H9 (cell line): ENCODE results near the gene TACC2. TPM values are rescaled to one million over a fixed set of nuclear protein-coding genes. Genes with fewer than 3 reads are reported as not detected.

ENCODE experiments used
- DNase-seq: peaks from one replicate; pipeline ENCODE4 v3.0.0-alpha.2; 2017
- H2AFZ ChIP-seq: one replicate; pipeline ENCODE4 v1.6.1; 2013; ENCODE audit warnings: mild to moderate bottlenecking, low read length, control low read depth, moderate library complexity
- H2AK5ac ChIP-seq: 2 replicates; pipeline ENCODE4 v1.6.1; 2013; ENCODE audit warnings: low read length, control low read depth, mixed read lengths; ENCODE audit not compliant: insufficient read length
- H2BK120ac ChIP-seq: one replicate; pipeline ENCODE4 v1.6.1; 2013; ENCODE audit warnings: low read depth, mild to moderate bottlenecking, low read length, control low read depth, inconsistent platforms; ENCODE audit not compliant: poor library complexity, severe bottlenecking
- H2BK12ac ChIP-seq: 2 replicates; pipeline ENCODE4 v1.6.1; 2013; ENCODE audit warnings: low read length, control low read depth, mixed read lengths, low read depth; ENCODE audit not compliant: insufficient read length
- H2BK15ac ChIP-seq: 2 replicates; pipeline ENCODE4 v1.6.1; 2013; ENCODE audit warnings: low read depth, low read length, control low read depth
- H2BK20ac ChIP-seq: one replicate; pipeline ENCODE4 v1.6.1; 2013; ENCODE audit warnings: low read depth, mild to moderate bottlenecking, low read length, control low read depth, inconsistent platforms; ENCODE audit not compliant: poor library complexity, severe bottlenecking
- H2BK5ac ChIP-seq: 2 replicates; pipeline ENCODE4 v1.6.1; 2013; ENCODE audit warnings: low read length, control low read depth, mixed read lengths; ENCODE audit not compliant: insufficient read length
- H3K14ac ChIP-seq: 2 replicates; pipeline ENCODE4 v1.6.1; 2013; ENCODE audit warnings: low read length, control low read depth; ENCODE audit not compliant: insufficient read depth
- H3K18ac ChIP-seq: 2 replicates; pipeline ENCODE4 v1.6.1; 2013; ENCODE audit warnings: low read depth, mild to moderate bottlenecking, mixed read lengths, low read length, control low read depth; ENCODE audit not compliant: insufficient read length
- H3K23ac ChIP-seq: 2 replicates; pipeline ENCODE4 v1.6.1; 2013; ENCODE audit warnings: low read length, control low read depth, mixed read lengths, low read depth; ENCODE audit not compliant: insufficient read length
- H3K23me2 ChIP-seq: 2 replicates; pipeline ENCODE4 v1.6.1; 2013; ENCODE audit warnings: low read depth, mild to moderate bottlenecking, mixed read lengths, low read length, control low read depth; ENCODE audit not compliant: insufficient read length, poor library complexity, severe bottlenecking
- H3K27ac ChIP-seq: 2 replicates; pipeline ENCODE4 v1.5.1; 2013; ENCODE audit warnings: low read length, control low read depth, mixed read lengths, low read depth; ENCODE audit not compliant: insufficient read length
- H3K27me3 ChIP-seq: 2 replicates; pipeline ENCODE4 v1.6.1; 2013; ENCODE audit warnings: low read length, control low read depth, inconsistent platforms; ENCODE audit not compliant: insufficient read depth
- H3K4ac ChIP-seq: 2 replicates; pipeline ENCODE4 v1.6.1; 2013; ENCODE audit warnings: low read depth, mild to moderate bottlenecking, control low read depth, inconsistent platforms, low read length, moderate library complexity
- H3K4me1 ChIP-seq: 2 replicates; pipeline ENCODE4 v1.6.1; 2013; ENCODE audit warnings: low read length, control low read depth, inconsistent platforms; ENCODE audit not compliant: insufficient read depth
- H3K4me2 ChIP-seq: 2 replicates; pipeline ENCODE4 v1.6.1; 2013; ENCODE audit warnings: low read length, control low read depth, mixed read lengths; ENCODE audit not compliant: insufficient read length, insufficient read depth
- H3K56ac ChIP-seq: 2 replicates; pipeline ENCODE4 v1.6.1; 2013; ENCODE audit warnings: low read depth, mild to moderate bottlenecking, mixed read lengths, low read length, control low read depth; ENCODE audit not compliant: insufficient read length
- H3K79me1 ChIP-seq: 2 replicates; pipeline ENCODE4 v1.6.1; 2013; ENCODE audit warnings: low read depth, mild to moderate bottlenecking, moderate library complexity, low read length, control low read depth, inconsistent platforms; ENCODE audit not compliant: insufficient read depth, poor library complexity, severe bottlenecking
- H3K79me2 ChIP-seq: 2 replicates; pipeline ENCODE4 v1.6.1; 2013; ENCODE audit warnings: low read length, control low read depth, inconsistent platforms; ENCODE audit not compliant: insufficient read depth
- H3K9ac ChIP-seq: 2 replicates; pipeline ENCODE4 v1.6.1; 2013; ENCODE audit warnings: low read length, control low read depth, mixed read lengths; ENCODE audit not compliant: insufficient read length; ENCODE audit errors: extremely low read depth
- H3K9me3 ChIP-seq: one replicate; pipeline ENCODE4 v1.6.1; 2013; ENCODE audit warnings: low read depth, low read length, inconsistent platforms; ENCODE audit not compliant: control insufficient read depth
- H3T11ph ChIP-seq: one replicate; pipeline ENCODE4 v1.6.1; 2013; ENCODE audit warnings: mild to moderate bottlenecking, low read length, control low read depth, inconsistent platforms
- H4K20me1 ChIP-seq: one replicate; pipeline ENCODE4 v1.6.1; 2013; ENCODE audit not compliant: control insufficient read depth, insufficient read length, insufficient read depth
- H4K5ac ChIP-seq: 2 replicates; pipeline ENCODE4 v1.6.1; 2013; ENCODE audit warnings: low read depth, mild to moderate bottlenecking, mixed read lengths, low read length, control low read depth; ENCODE audit not compliant: insufficient read length
- H4K8ac ChIP-seq: replicated peaks from 2 replicates; pipeline ENCODE4 v1.6.1; 2013; ENCODE audit warnings: low read length, control low read depth, mixed read lengths, low read depth; ENCODE audit not compliant: insufficient read length
- H4K91ac ChIP-seq: 2 replicates; pipeline ENCODE4 v1.6.1; 2013; ENCODE audit warnings: low read depth, mild to moderate bottlenecking, moderate library complexity, mixed read lengths, low read length, control low read depth; ENCODE audit not compliant: insufficient read length
- H3K27ac Mint-ChIP-seq, 3 experiments: 2 replicates in 2 of 3; 3 replicates in 1 of 3; pipeline ENCODE4 v1.8.0; 2020 to 2021; ENCODE audit warnings: mixed read lengths in 3 of 3, mild to moderate bottlenecking in 1 of 3, moderate library complexity in 1 of 3
- H3K27me3 Mint-ChIP-seq: 2 replicates; pipeline ENCODE4 v1.8.0; 2021; ENCODE audit warnings: low read depth, mild to moderate bottlenecking, moderate library complexity, mixed read lengths
- H3K36me3 Mint-ChIP-seq, 3 experiments: 2 replicates in 2 of 3; 3 replicates in 1 of 3; pipeline ENCODE4 v1.8.0; 2020 to 2021; ENCODE audit warnings: low read depth in 3 of 3, mixed read lengths in 3 of 3; ENCODE audit not compliant: insufficient read depth in 1 of 3
- H3K4me1 Mint-ChIP-seq, 2 experiments: 2 replicates each; pipeline ENCODE4 v1.8.0; 2020; ENCODE audit warnings: mixed read lengths in 2 of 2
- H3K4me3 Mint-ChIP-seq, 2 experiments: 2 replicates in 1 of 2; 3 replicates in 1 of 2; pipeline ENCODE4 v1.8.0; 2020 to 2021; ENCODE audit warnings: mild to moderate bottlenecking in 2 of 2, mixed read lengths in 2 of 2, moderate library complexity in 1 of 2
- H3K9me3 Mint-ChIP-seq, 2 experiments: 2 replicates in 1 of 2; 3 replicates in 1 of 2; pipeline ENCODE4 v1.8.0; 2020; ENCODE audit warnings: mild to moderate bottlenecking in 2 of 2, mixed read lengths in 2 of 2, moderate library complexity in 1 of 2
- WGBS: extraction: QIAGEN DNeasy Blood & Tissue Kit; methylation state at CpG from one replicate; pipeline ENCODE4 v1.1.7; 2013; ENCODE audit warnings: missing lambda C conversion rate, low lambda C conversion rate, mixed read lengths; ENCODE audit not compliant: insufficient read length; ENCODE audit errors: extremely low coverage; 5-methylcytosine and 5-hydroxymethylcytosine counted together
- total RNA-seq: library from RNA; stranded (reverse); gene quantifications from 2 replicates; pipeline ENCODE4 v1.2.1, GENCODE V29; 2021
- TF ChIP-seq, protein P1 (sequence below): fragments of 200-600 bp; sonication (generic); conservative IDR thresholded peaks from 3 replicates; pipeline ENCODE4 v1.8.0; 2021; ENCODE audit warnings: antibody characterized with exemption, mild to moderate bottlenecking

Gene TACC2
- total RNA-seq, 1 experiment from 2014 or later: 58.1 TPM

DNA sequence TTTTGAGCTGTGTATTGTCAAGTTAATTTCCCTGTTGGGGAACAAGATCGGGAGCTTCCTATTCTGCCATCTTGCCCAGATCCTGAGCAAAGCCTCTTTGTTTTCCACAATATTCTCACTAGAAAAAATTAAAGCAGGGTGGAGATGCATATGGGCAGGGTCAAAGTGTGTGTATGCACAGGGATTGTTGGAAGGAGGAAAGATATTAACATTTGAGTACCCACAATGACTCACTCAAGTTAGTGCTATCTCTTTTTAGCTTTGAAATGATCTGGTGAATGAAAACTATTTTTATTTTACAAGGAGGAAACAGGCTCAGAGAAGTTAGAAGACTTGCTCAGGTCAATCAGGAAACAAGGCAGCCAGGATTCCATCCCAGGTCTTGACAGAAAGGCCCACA, 275.5 kb downstream of the TACC2 start:
- Histone ChIP-seq H4K91ac (no peak overlapping the region), H2BK12ac (no peak overlapping the region), H3K18ac (no peak overlapping the region), H3K27me3 (no peaks in the 10 kb centered on the region), H4K8ac (no peak overlapping the region), H3K23ac (no peak overlapping the region), H3T11ph (no peak overlapping the region), H3K23me2 (no peaks in the 10 kb centered on the region), H4K5ac (no peak overlapping the region), H2AK5ac (no peak overlapping the region), H3K9me3 (no peaks in the 10 kb centered on the region), H2BK5ac (no peak overlapping the region), H3K4me1 (no peaks in the 10 kb centered on the region; the same call in 1 of the 2 replicates), H3K56ac (no peak overlapping the region), H2AFZ (no peak overlapping the region), H2BK15ac (no peak overlapping the region), H3K79me2 (no peaks in the 10 kb centered on the region), H2BK120ac (no peak overlapping the region), H3K4ac (no peak overlapping the region), H3K79me1 (no peaks in the 10 kb centered on the region), H3K9ac (no peak overlapping the region), H4K20me1 (no peaks in the 10 kb centered on the region), H3K14ac (no peak overlapping the region), H3K27ac (no peak overlapping the region), H2BK20ac (no peak overlapping the region), H3K4me2 (no peak overlapping the region)
- Mint-ChIP-seq H3K36me3 (peaks cover 17 to 32% (median 28%) of the 10 kb centered on the region in 3 experiments), H3K4me3 (no peak overlapping the region), H3K27ac (no peak overlapping the region; a peak in 1 of 7 replicates), H3K27me3 (no peaks in the 10 kb centered on the region), H3K9me3 (peaks cover 21 to 23% of the 10 kb centered on the region in 2 experiments), H3K4me1 (peaks cover 10 to 11% of the 10 kb centered on the region in 2 experiments)
- DNase-seq: no peak
- no CpG with 5 or more reads among the region's 1 CpG for WGBS
- TF ChIP-seq, protein P1, sequence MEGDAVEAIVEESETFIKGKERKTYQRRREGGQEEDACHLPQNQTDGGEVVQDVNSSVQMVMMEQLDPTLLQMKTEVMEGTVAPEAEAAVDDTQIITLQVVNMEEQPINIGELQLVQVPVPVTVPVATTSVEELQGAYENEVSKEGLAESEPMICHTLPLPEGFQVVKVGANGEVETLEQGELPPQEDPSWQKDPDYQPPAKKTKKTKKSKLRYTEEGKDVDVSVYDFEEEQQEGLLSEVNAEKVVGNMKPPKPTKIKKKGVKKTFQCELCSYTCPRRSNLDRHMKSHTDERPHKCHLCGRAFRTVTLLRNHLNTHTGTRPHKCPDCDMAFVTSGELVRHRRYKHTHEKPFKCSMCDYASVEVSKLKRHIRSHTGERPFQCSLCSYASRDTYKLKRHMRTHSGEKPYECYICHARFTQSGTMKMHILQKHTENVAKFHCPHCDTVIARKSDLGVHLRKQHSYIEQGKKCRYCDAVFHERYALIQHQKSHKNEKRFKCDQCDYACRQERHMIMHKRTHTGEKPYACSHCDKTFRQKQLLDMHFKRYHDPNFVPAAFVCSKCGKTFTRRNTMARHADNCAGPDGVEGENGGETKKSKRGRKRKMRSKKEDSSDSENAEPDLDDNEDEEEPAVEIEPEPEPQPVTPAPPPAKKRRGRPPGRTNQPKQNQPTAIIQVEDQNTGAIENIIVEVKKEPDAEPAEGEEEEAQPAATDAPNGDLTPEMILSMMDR: no peak
